GM21423 (cell line): Measurements from ENCODE around the gene HMGN1.

Experiments
- ATAC-seq: cut with Tn5 transposase; IDR thresholded peaks from one replicate; pipeline ENCODE4 v1.9.1; 2021; ENCODE audit warnings: mild to moderate bottlenecking, moderate library complexity; ENCODE audit not compliant: unreplicated experiment

Gene HMGN1

DNA sequence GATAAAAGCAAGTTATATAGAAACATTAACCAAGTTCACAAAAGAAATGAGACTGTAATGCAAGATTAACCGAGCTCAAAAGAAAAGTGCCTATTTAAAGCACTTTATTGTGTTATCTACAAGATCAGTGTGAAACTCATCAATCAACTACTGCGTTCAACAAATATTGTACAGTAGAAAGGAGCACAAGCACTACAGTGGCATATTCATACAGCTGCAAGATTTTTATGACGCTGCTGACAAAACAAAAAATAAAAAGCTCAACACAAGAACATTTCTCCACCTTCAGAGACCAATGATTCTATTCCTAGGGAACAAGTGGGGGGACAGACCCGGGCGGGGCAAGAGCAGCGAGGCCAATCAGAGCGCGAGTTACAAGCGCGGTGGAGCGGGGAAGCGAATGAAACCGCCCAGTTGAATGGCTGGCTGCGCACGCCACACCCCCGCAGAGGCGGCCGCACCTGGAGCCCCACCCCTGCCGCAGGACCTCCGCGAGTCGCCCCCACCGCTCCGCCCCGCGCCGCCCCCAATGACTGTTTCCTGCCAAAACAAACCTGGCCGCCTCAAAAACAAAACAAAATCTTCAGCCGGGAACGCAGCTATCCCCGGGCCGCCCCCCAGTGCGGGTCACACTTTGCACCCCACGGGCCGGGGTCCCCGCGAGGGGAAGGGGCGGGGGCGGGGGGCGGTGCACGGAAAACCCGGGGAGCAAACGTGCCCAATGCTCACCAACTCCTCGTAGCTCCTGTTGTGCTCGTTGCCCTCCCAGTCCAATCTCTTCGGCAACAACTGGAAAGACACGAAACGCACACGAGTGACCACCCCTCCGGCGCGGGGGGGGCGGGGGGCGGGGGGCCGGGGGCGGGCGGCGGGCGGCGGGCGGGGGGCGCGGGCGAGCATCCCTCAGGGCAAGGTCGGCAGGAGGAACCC lies 36.5 kb downstream of the HMGN1 start:
- ATAC-seq = peak; percentile 79

DNA sequence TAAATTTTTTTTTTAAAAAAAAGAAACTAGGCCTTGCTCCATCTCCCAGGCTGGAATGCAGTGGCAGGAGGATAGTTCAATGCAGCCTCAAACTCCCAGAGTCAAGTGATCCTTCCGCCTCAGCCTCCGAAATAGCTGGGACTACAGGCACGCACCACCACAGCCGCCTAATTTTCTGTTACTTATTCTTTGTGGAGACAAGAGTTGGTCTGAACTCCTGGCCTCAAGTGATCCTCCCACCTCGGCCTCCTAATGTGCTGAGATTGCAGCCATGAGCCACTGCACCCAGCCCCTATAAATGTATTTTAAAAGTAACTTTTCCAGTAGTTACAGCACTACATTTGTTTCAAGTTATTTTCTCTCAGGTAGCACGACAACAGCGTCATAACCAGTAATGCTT lies 37.7 kb downstream of the HMGN1 start:
- no peak for ATAC-seq

DNA sequence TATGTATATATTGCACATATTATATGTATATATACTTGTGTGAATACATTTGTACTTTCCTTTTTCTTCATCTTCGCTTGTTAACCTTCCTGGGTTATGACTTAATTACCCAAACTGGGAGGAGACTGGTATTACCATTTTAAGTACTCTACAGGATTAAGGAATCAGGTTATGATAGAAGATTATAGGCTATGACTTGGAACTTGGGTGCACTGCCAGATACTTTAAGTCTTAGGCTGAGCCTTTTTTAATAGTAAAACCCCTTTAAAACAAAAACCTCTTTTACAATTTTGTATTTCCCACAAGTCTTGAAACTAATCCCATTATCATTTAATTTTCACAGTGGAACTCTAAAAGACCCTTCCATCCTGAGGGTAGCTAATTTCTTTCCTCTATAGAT lies 41.4 kb downstream of the HMGN1 start:
- no peak for ATAC-seq

DNA sequence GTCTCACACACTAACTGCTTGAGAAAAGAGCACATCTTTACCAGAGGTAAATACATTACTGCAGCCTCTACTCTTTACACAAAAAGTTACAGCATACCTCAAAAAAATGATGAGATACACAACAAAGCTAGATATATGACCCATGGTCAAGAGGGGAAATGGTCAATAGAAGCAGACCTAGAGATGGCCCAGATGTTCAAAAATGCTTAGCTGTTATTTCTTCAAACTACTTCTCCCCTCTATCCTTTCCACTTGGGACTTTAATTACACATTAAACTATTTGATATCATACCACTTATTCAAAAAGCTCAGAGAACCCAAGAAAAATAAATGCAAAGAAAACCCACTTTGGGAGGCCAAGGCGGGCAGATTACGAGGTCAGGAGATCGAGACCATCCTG lies 48.3 kb downstream of the HMGN1 start:
- ATAC-seq = no peak

DNA sequence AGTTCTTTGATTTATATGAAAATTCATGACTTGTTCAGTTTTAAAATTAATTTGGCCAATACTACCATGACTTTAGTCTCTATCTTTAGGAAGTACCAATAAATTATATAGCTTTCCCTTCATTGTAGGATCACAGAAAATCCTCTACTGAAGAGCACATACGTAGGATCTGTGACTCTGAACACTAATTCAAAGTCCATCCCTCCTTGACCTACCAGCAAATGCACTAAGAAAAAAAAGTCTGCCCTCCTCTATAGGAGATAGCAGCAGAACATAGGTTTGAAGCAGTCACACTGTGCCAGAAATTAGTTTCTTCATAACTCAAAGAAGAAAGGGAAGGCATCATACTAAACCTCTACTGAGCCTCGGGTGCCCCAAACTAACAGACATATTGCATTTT lies 52.0 kb downstream of the HMGN1 start:
- no peak for ATAC-seq
